GM21447 (cell line): ENCODE results near the gene GSTO2.

Experiments
- ATAC-seq: cut with Tn5 transposase; IDR thresholded peaks from one replicate; pipeline ENCODE4 v1.9.1; 2021; ENCODE audit not compliant: unreplicated experiment

The GSTO2 gene

DNA sequence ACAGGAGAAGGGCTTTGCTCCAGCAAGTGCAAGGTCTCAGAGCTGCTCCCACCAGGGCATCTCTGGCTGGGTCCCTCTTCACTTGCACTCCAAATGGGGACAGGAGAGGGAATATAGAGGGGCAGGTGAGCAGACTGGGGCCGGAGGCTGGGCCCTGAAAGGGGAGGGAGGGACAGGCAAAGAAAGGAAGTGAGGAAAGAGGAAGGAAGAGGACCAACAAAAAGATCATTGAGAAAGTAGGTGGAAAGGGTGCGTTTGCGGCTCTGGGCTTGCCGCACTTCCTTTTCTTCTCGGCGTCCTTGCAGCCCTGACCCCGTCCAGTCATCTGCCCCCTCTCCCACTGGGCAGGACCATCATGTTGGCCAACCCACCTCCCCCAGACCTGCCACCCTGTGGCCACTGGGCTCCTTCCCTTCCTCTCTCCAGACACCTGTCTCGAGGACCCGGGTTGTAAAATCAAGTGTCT, 55.3 kb downstream of the GSTO2 start:
- no peak for ATAC-seq

DNA sequence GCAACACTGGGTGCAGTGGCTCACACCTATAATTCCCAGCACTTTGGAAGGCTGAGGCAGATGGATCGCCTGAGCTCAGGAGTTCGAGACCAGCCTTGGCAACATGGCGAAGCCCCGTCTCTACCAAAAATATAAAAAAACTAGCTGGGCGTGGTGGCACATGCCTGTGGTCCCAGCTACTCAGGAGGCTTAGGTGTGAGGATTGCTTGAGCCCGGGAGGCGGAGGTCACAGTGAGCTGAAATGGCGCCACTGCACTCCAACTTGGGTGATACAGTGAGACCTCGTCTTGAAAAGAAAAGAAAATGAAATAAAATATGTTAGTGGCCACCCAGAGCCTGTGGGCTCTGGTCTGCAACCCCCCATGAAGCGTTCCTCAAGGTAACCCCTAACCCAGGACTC, 55.9 kb downstream of the GSTO2 start:
- ATAC-seq = no peak

- ATAC-seq = no peak
Measured at GRCh38 chr10:104325436-104326435, 56.8 kb downstream of the GSTO2 start.

DNA sequence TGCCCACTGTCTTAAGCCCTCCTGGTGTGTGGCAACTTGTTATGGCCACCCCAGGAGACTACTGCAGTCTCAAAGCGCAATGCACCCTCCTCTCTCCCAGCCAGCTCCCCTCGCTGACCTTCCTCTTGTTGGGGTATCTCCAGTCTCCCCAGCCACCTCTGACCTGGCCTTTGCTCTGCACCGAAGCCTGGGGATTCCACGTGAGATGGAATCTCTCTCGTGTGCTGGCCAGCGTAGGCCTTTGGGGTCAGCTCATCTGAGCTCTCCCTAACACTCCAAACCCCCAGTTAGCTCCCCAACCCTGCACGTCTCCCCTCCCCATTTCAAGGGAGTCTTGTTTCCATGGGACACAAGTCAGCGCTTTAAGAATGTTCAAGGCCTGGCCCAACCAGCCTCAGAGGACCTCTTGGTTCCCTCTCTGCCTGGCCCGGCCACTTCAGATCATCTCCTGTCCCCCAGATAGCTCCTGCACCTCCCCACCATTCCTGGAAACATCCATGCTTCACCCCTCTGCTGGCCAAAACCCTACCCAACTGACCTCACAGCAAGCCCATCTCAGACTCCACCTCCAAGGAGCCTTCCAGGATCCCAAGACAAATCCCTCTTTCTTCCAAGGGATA, 58.1 kb downstream of the GSTO2 start:
- no peak for ATAC-seq

DNA sequence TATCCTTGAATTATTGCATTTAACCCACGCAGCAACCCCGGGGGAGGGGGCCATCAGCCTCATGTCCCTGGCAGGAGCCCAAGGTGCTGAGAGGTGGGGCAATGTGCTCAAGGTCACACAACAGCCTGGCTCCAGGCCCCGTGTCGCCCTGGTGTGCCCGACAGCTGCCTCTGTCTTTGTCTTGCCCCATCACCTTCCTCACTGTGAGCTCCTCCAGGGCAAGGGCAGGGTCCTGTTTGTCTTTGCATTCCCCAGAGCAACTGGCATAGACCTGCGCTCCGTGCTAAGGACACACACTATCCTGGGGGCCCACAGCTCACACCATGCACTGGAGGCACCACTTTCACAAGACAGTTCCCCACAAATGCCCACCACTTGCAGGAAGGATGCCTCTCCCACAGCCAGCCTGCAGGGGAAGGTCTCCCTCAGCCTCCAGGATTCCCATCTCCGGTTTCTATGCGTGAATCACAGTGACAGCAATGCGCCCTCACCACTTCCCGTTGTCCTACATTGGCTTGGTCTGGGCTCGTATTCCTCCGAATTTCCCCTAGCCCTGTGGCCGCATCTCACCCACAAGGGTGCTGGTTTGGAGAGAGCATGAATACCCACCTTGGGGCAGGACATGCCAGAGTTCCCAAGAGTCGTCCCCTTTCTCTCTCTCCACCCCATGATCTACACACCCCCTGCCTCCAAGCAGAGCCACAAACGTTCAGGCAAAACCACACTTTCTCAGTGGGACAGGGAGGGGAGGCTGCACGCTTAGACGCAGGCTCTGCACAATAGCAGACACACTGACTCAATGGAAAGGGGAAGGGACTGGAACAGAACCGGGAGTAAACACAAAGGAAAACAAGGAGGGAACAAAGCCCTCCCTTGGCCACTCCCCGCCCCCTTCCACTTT, 59.0 kb downstream of the GSTO2 start:
- no peak for ATAC-seq

DNA sequence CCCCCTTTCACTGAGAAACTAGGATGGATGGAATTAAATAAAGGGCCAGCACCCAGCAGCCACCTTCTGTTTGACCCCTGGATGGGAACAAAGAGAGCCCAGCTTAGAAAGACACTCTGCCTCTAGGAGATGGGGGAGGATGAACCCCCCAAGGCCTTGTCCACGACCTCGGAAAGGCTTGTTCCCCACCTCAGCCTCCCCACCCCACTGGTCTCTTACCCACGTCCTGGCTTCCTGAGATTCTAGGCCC, 59.6 kb downstream of the GSTO2 start:
- no peak for ATAC-seq

DNA sequence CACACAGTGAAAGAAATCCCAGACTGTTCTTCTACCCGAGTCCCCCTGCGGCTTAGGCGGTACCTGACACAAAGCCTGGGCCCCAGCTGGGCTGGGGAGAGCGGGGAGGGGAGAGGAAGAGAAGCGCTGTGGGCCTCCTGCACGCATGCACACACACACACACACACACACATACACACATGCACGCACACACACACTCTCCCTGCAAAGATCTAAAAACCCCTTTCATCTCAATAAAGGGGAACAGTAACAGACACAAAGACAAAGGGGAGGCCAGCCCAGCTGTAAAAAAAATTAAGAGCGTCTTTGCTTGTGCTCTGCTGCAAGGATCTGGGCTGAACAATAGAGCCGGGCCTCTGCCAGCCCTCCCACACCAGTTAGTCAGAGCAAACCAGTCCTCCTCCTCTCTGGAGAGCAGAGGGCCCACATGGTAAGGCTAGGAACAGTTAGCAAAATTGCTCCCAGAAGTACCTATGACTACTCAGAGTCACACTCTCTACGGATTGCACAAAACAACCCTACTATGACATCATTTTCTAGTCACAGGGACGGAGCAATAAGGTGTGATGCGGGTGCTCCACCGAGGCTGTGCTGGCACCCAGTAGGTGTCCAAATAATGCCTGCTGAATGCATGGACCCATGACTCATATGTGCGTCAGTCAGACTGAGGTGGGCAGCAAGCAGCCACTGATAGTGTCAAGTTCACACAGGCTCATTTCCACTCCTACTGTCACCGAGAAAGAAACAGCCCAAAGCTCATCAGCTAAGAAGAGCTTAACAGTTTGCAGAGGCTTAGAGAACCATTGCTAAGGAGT, 60.1 kb downstream of the GSTO2 start:
- peak; percentile 59 for ATAC-seq

- no peak for ATAC-seq
Measured at GRCh38 chr10:104329735-104330134, 60.8 kb downstream of the GSTO2 start.

GRCh38 chr10:104330168-104331110, 61.5 kb downstream of the GSTO2 start:
- no peak for ATAC-seq

DNA sequence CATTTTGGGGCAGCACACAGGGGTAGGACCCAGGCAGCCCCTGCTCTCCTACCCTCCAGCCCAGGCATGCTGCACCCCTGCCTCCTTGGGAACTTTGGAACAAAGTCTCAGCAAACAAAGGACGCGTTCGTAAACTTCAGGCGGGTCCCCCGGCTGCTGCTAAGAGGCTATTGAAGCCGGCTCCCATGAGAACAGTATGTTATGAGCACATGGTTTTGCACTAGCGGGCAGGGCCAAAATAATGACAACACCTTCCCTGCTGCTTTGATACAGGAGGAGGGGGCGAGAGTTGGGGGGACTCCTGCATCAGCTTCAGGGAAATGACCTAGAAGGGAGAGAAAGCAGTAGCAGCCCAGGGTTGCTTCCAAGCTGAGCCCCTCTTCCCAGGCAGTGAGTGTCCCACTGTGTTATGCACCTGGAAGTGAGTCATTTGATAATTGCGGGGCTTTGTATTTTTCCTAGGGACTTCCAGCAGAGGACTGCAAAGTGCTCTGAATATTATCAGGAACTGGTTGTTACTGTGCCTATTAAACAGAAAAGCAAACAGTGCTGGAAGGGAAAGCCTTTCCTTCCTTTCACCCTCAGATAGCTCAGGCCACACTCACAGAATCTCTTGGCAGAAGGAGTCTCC, 62.3 kb downstream of the GSTO2 start:
- no peak for ATAC-seq

DNA sequence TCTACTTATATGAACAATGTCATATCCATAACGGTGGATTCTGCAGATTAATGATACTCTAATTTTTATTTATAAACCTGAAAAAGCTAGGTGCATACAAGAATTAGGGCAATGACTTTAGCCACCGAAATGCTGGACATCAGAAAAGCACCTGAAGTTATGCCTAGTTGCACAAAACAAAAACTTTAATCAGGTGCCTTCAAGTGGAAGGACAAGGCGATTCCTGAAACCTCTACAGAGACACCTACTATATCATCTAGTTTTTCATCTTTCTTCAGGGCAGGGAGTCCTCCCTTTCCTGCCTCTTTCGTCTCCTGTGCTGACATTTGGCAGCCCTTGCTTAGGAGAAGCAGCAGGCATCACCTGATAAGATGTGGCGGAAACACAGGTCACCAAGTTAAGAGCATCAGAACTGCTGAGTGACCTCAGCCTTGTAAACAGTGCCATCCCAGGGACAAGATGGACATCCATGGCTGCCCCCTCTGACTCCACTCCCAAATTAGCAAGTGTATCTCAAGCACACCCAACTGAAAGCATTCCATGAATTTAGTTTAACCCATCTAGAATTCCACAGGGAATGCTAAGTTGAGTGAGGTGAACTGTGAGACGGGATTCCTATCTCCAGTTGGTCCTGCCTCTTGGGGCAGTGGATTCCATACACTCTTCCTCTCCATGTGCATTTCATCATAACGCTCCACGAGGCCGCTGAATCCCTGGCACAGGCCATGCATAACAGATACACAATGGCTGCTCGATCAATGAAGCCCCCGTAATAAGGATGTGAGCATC, 63.5 kb downstream of the GSTO2 start:
- no peak for ATAC-seq

DNA sequence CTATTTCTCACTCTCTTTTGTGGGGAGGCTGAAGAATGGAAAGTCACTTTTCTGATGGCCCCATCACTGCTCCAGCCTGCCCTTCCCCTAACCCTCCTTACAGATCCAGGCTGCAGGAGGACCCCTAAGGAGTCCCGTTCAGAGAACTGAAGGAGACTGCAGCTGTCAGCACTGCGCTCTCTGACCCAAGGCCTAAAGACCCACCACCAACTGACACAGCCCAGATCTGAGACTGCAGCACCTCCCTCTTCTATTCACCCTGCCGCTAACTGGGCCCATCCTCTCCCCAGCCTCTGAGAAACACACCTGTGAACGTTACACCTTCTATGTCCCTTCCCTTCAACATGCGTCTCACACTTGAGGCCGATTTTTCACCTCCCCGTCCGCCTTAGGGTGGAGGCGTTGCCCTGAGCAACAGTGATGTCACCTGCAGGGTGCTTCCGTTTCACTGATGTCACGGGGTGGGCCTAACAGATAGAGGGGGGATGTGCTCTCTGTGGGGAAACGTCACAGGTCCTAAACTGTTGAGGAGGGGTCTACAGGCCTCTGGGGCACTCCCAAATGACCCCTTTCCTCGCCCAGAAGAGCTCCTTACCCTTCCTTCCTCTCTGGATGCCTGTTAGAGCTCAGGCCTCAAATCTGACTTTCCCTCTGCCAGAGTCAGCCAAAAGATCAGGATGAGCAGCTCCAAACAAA, 64.2 kb downstream of the GSTO2 start:
- ATAC-seq = no peak

DNA sequence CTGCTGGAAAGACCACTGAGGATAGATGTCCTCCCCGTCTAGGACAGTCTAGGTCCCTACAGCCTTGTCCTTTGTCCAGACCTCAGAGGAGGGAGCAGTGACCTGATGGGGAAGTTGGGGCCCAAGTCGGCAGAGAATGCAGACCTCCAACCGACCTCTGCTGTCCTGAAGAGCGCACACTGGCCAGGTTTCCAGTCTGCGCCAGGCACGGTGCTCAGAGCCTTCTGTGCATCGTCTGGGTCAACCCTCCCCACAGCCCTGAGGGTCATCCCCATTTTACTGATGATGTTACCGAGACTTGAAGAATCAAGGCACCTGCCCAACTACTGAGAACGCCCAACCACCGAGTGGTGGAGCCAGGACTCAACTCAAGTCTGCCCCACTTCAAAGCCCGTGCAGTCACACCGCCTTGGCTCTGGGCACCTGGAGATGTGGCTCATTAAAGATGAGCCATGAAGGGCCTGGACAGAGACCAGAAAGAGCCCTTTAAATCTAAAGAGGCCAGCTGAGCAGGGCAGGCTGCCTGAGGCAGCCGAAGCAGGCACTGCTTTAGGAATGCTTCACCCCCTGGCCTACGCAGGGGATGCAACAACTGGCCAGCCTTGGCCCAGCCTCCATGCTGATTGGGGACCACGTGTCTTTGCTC, 64.9 kb downstream of the GSTO2 start:
- ATAC-seq = no peak

DNA sequence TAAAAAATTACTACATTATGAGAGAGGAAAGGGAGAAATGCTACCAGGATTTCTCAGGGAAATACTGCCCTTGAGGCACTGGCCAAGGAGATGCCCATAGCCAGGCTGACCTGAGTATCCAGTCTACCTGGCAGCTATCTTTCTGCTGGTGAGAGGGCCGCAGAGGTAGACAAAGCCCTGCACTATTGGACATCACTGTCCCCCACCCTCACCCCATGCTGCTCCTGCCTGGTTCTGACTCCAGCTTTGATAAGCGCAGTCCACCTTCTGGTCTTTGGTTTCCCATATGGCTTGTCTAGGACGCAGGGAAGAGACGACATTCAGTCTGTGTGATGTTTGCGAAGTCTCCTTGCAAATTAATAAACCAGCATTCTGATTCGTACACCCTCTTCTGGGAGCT, 65.6 kb downstream of the GSTO2 start:
- ATAC-seq = no peak

- ATAC-seq = no peak
Measured at GRCh38 chr10:104334965-104335650, 66.1 kb downstream of the GSTO2 start.

DNA sequence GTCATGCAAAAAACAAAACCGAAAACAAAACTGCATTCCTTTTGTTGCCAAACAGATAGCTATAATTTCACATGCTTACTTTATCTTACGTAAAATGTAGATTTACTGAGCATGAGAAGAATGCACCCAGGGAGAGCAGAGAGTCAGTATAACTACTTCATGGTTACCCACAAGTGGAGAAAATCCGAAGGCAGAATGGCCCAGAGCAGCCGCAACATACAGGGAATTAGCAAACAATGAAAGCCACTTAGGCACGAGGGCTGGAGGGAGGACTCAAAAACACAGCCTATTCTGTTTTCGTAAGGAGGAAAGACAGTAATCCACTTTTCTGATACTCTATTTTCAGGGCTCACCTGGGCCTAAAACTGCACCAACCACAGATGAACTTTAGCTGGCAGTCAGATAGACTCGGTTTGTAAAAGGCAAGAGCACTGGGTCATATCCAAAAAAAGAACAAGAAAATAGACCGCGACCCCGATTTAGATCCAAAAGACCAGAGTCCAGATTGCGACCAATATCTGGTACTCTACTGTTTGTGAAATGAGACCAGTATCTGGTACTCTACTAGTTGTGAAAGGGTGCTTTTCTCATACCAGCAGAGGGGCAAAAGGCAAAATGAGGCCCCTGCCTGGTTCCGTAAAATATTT, 68.0 kb downstream of the GSTO2 start:
- no peak for ATAC-seq
